A673 (cell line): ENCODE results near the gene IKZF3. TPM values are rescaled to one million over a fixed set of nuclear protein-coding genes. Genes with fewer than 3 reads are reported as not detected.

Experiments used
- BruUV-seq: library from RNA; stranded (reverse); fragments of 400-500 nt; replicated peaks from 2 replicates; lab custom pipeline; 2021; lab: Mats Ljungman, UMichigan
- CTCF ChIA-PET: fragments of 300-600 bp; sonication (Branson Sonifier 250); formaldehyde crosslinking; loops from one replicate; lab custom pipeline; 2022; ENCODE audit warnings: antibody characterized with exemption; lab: Charles Lee
- POLR2A ChIA-PET: fragments of 300-600 bp; sonication (Branson Sonifier 250); formaldehyde crosslinking; loops from one replicate; lab custom pipeline; 2022; ENCODE audit warnings: antibody characterized with exemption; ENCODE audit not compliant: low non-redundant PET; lab: Charles Lee
- DNase-seq: peaks from one replicate; pipeline ENCODE4 v3.0.0-alpha.2; 2015; ENCODE audit warnings: low spot score
- H3K27ac ChIP-seq: fragments of 200-600 bp; sonication (generic); 2 replicates; pipeline ENCODE4 v1.5.1; 2016; ENCODE audit warnings: mixed run types, low read depth, mild to moderate bottlenecking, mixed read lengths, antibody characterized with exemption, low read length; ENCODE audit not compliant: poor library complexity, severe bottlenecking
- H3K27me3 ChIP-seq: fragments of 200-600 bp; sonication (generic); replicated peaks from 2 replicates; pipeline ENCODE4 v1.6.1; 2017; ENCODE audit warnings: mixed run types, low read depth, mild to moderate bottlenecking, mixed read lengths, antibody characterized with exemption, low read length; ENCODE audit not compliant: insufficient read depth, poor library complexity
- H3K36me3 ChIP-seq: fragments of 200-600 bp; sonication (generic); 2 replicates; pipeline ENCODE4 v1.6.1; 2016; ENCODE audit warnings: mixed run types, mild to moderate bottlenecking, mixed read lengths, antibody characterized with exemption, low read length; ENCODE audit not compliant: insufficient read depth, poor library complexity, severe bottlenecking
- H3K4me1 ChIP-seq: fragments of 200-600 bp; sonication (generic); 2 replicates; pipeline ENCODE4 v1.6.1; 2017; ENCODE audit warnings: mixed run types, mild to moderate bottlenecking, mixed read lengths, antibody characterized with exemption, low read length; ENCODE audit not compliant: insufficient read depth, poor library complexity, severe bottlenecking
- H3K4me3 ChIP-seq: fragments of 200-600 bp; sonication (generic); 2 replicates; pipeline ENCODE4 v1.5.1; 2016; ENCODE audit warnings: low read depth, mixed run types, mild to moderate bottlenecking, mixed read lengths, low read length; ENCODE audit not compliant: poor library complexity, severe bottlenecking
- H3K9me3 ChIP-seq: fragments of 200-600 bp; sonication (generic); 2 replicates; pipeline ENCODE4 v1.6.1; 2016; ENCODE audit warnings: mixed run types, low read depth, mild to moderate bottlenecking, mixed read lengths, antibody characterized with exemption, low read length; ENCODE audit not compliant: poor library complexity, severe bottlenecking
- EZH2 ChIP-seq: fragments of 200-600 bp; sonication (generic); IDR thresholded peaks from 2 replicates; pipeline ENCODE4 v1.6.1; 2017; ENCODE audit warnings: borderline replicate concordance, low read depth, mild to moderate bottlenecking, mixed read lengths, antibody characterized with exemption, low read length; ENCODE audit not compliant: poor library complexity, severe bottlenecking
- intact Hi-C: fragments of 100-400 bp; cut with micrococcal nuclease; formaldehyde crosslinking; loops from one replicate; pipeline ENCODE4 v1.10.0; 2022; ENCODE audit not compliant: unreplicated experiment
- total RNA-seq: library from RNA; stranded (reverse); gene quantifications from 2 replicates; pipeline ENCODE4 v1.2.3, GENCODE V29; 2021
- TF ChIP-seq, protein P1 (sequence below): fragments of 300-800, 200-600 bp; sonication (generic); conservative IDR thresholded peaks from 2 replicates; pipeline ENCODE4 v1.5.1; 2017; ENCODE audit warnings: low read depth, mild to moderate bottlenecking, antibody characterized with exemption, low read length, moderate library complexity, mixed read lengths

IKZF3 gene
- total RNA-seq, 1 experiment from 2014 or later = not detected

DNA sequence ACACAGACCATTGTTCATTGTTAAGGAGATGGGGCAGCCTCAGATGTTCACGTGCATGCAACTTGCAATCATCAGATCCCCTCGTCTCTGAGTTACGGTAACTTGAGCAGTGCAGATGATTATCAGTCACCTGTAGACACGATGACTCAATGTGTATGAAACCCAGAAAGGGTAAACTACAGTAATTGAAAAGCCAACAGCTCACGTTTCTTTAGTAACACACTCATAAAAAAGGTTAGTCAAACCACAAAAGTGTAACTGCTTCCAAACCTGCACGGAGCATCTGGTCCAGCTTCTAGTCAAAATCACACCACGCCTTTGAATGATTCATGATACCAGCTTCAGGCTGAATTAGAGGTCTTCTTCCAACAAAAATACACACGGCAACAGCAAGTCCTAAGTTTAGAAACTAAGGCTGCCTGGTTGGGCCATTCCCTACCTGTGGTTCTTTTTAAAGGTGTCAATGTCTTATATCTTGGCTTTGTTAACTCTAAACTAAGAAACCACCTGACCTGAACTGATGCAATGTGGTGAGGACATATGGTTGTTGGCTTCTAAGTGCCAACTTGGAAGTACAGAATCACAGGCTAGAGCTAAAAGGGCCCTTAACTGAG lies 94.0 kb downstream of the IKZF3 start:
- DNase-seq = no peak
- Histone ChIP-seq H3K4me1 (no peaks in the 10 kb centered on the region), H3K4me3 (no peak overlapping the region), H3K27ac (no peak overlapping the region), H3K27me3 (peaks cover under 1% of the 10 kb centered on the region), H3K9me3 (no peaks in the 10 kb centered on the region), H3K36me3 (no peaks in the 10 kb centered on the region)
- POLR2A ChIA-PET = no interaction called here
- intact Hi-C loops = no loop called here
- CTCF ChIA-PET = no interaction called here
- no TSS peak for BruUV-seq
- TF ChIP-seq EZH2 = no peak
- TF ChIP-seq, protein P1, sequence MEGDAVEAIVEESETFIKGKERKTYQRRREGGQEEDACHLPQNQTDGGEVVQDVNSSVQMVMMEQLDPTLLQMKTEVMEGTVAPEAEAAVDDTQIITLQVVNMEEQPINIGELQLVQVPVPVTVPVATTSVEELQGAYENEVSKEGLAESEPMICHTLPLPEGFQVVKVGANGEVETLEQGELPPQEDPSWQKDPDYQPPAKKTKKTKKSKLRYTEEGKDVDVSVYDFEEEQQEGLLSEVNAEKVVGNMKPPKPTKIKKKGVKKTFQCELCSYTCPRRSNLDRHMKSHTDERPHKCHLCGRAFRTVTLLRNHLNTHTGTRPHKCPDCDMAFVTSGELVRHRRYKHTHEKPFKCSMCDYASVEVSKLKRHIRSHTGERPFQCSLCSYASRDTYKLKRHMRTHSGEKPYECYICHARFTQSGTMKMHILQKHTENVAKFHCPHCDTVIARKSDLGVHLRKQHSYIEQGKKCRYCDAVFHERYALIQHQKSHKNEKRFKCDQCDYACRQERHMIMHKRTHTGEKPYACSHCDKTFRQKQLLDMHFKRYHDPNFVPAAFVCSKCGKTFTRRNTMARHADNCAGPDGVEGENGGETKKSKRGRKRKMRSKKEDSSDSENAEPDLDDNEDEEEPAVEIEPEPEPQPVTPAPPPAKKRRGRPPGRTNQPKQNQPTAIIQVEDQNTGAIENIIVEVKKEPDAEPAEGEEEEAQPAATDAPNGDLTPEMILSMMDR = no peak

DNA sequence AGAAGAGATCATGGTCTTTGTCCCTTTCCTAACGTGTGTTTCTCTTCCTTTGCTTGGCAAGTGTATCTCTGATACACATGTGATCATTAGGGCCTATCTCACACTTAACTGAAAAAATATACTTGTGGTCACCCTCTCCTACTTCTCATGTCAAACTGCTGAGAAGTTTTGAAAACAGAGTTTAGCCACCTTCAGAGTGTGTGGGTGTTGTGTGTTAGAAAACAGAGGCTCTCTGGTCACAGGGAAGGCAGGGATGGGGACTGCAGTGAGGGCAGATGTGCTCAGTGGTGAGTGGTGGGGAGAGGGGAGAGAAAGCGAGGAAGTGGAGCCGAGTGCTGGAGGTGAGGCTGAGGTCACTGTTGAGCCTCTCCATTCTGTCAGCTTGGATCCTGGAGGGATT lies 97.0 kb downstream of the IKZF3 start:
- Histone ChIP-seq H3K9me3 (no peaks in the 10 kb centered on the region), H3K4me1 (no peaks in the 10 kb centered on the region), H3K4me3 (no peak overlapping the region), H3K27ac (no peak overlapping the region), H3K27me3 (peaks cover 4% of the 10 kb centered on the region), H3K36me3 (no peaks in the 10 kb centered on the region)
- BruUV-seq = no TSS peak
- intact Hi-C loops = no loop called here
- TF ChIP-seq, protein P1 = no peak
- TF ChIP-seq EZH2 = no peak
- ChIA-PET POLR2A (no interaction called here), CTCF (no interaction called here)
- no peak for DNase-seq

DNA sequence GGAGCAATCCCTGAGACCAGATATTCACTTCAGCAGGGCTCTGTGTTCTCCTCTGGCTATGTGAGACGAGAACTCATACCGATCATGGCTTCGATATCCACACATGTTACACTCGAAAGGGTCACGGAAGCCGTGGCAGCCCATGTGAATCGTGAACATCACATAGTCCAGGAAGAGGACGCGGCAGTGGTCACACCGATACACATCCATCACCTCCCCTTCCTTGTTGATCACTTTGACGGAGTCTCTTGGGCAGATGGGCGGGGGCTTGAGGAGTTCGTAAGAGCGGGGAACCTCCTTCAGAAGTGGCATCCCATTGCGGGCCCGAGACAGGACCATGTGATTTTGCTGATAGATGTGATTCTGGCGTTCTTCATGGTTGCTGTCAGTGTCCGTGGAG lies 98.3 kb downstream of the IKZF3 start:
- no peaks in the 10 kb centered on the region for H3K36me3 ChIP-seq
- no peaks in the 10 kb centered on the region for H3K9me3 ChIP-seq
- POLR2A ChIA-PET = no interaction called here
- CTCF ChIA-PET = no interaction called here
- TF ChIP-seq, protein P1 = no peak
- no peak for TF ChIP-seq EZH2
- BruUV-seq = no TSS peak
- intact Hi-C loops = no loop called here
- no peaks in the 10 kb centered on the region for H3K4me1 ChIP-seq
- H3K27ac ChIP-seq = no peak overlapping the region
- peaks cover 4% of the 10 kb centered on the region for H3K27me3 ChIP-seq
- DNase-seq = no peak
- no peak overlapping the region for H3K4me3 ChIP-seq
